HepG2 (cell line): ENCODE results near the gene ANKZF1. TPM values are rescaled to one million over a fixed set of nuclear protein-coding genes. Genes with fewer than 3 reads are reported as not detected.

Source experiments
- CC2D1A ChIP-seq: sonication (generic); formaldehyde crosslinking; IDR thresholded peaks from 2 replicates; pipeline ENCODE4 v1.8.1; 2023; ENCODE audit warnings: mild to moderate bottlenecking, missing genetic modification reagents
- ERF ChIP-seq: IDR thresholded peaks from 2 replicates; pipeline ENCODE4 v1.6.1; 2018; ENCODE audit warnings: missing biosample characterization, missing genetic modification reagents
- GPN1 ChIP-seq: sonication (generic); formaldehyde crosslinking; IDR thresholded peaks from 2 replicates; pipeline ENCODE4 v1.5.1; 2020; ENCODE audit warnings: missing genetic modification reagents, borderline replicate concordance
- HMGA1 ChIP-seq: sonication (generic); formaldehyde crosslinking; conservative IDR thresholded peaks from 2 replicates; pipeline ENCODE4 v1.4.0; 2020; ENCODE audit warnings: missing genetic modification reagents
- HNRNPK ChIP-seq: fragments of 200-400 bp; formaldehyde crosslinking; IDR thresholded peaks from 2 replicates; pipeline ENCODE4 v1.6.1; 2018; ENCODE audit warnings: low read length, low read depth, moderate library complexity, mild to moderate bottlenecking; ENCODE audit not compliant: poor library complexity, severe bottlenecking
- IRX3 ChIP-seq: sonication (generic); formaldehyde crosslinking; IDR thresholded peaks from 2 replicates; pipeline ENCODE4 v1.8.1; 2023; ENCODE audit warnings: mild to moderate bottlenecking, low read depth, missing genetic modification reagents, borderline replicate concordance
- KLF9 ChIP-seq: IDR thresholded peaks from 2 replicates; pipeline ENCODE4 v1.6.1; 2016; ENCODE audit warnings: low read depth
- PRPF4 ChIP-seq: fragments of 200-400 bp; formaldehyde crosslinking; IDR thresholded peaks from 2 replicates; pipeline ENCODE4 v1.6.1; 2016; ENCODE audit warnings: low read length, low read depth; ENCODE audit not compliant: poor library complexity, severe bottlenecking
- REPIN1 ChIP-seq: sonication (generic); formaldehyde crosslinking; IDR thresholded peaks from 2 replicates; pipeline ENCODE4 v1.8.0; 2022; ENCODE audit warnings: missing genetic modification reagents, low read depth, mild to moderate bottlenecking, borderline replicate concordance
- RFX1 ChIP-seq: fragments of 450-650 bp; IDR thresholded peaks from 2 replicates; pipeline ENCODE4 v1.6.1; 2017
- TRIM22 ChIP-seq: fragments of 450-650 bp; IDR thresholded peaks from 2 replicates; pipeline ENCODE4 v1.6.1; 2017
- ZBED4 ChIP-seq: sonication (generic); formaldehyde crosslinking; IDR thresholded peaks from 2 replicates; pipeline ENCODE4 v1.4.0; 2020; ENCODE audit warnings: missing genetic modification reagents, borderline replicate concordance
- ZKSCAN8 ChIP-seq: IDR thresholded peaks from 2 replicates; pipeline ENCODE4 v1.6.1; 2016; ENCODE audit warnings: borderline replicate concordance, missing genetic modification reagents, missing compliant biosample characterization
- ZNF225 ChIP-seq: sonication (generic); formaldehyde crosslinking; IDR thresholded peaks from 2 replicates; pipeline ENCODE4 v1.4.0; 2020; ENCODE audit warnings: mild to moderate bottlenecking, missing genetic modification reagents
- ZNF878 ChIP-seq: sonication (generic); formaldehyde crosslinking; IDR thresholded peaks from 2 replicates; pipeline ENCODE4 v1.8.1; 2023; ENCODE audit warnings: mild to moderate bottlenecking, missing genetic modification reagents, moderate library complexity
- ZSCAN31 ChIP-seq: sonication (generic); formaldehyde crosslinking; IDR thresholded peaks from 2 replicates; pipeline ENCODE4 v1.5.0; 2020; ENCODE audit warnings: low read depth, mild to moderate bottlenecking, missing genetic modification reagents
- polyA plus RNA-seq, 8 experiments: library from polyadenylated mRNA; depleted of rRNA in 3 of 8; stranded (reverse) in 7 of 8; unstranded in 1 of 8; fragments of >200 nt; fragmentation: Illumina TruSeq in 4 of 8; extraction: Trizol in 4 of 8; gene quantifications; 2 replicates each; pipeline versions ENCODE4 v1.2.1 to v1.2.3, GENCODE V29; 2011 to 2016; ENCODE audit warnings: low read depth in 4 of 8, missing spikeins in 1 of 8, mixed read lengths in 1 of 8; ENCODE audit not compliant: insufficient read depth in 1 of 8
- total RNA-seq, 5 experiments: library from RNA; depleted of rRNA; stranded (reverse); fragments of >200 nt; fragmentation: Illumina TruSeq; extraction: Trizol; gene quantifications; 2 replicates each; pipeline ENCODE4 v1.2.3, GENCODE V29; 2016; ENCODE audit warnings: low read depth in 1 of 5
- TF ChIP-seq, protein P1 (sequence below): sonication (generic); formaldehyde crosslinking; IDR thresholded peaks from 2 replicates; pipeline ENCODE4 v1.5.1; 2020; ENCODE audit warnings: missing genetic modification reagents, mild to moderate bottlenecking, borderline replicate concordance
- TF ChIP-seq, protein P2 (sequence below): sonication (generic); formaldehyde crosslinking; IDR thresholded peaks from 2 replicates; pipeline ENCODE4 v1.4.0; 2020; ENCODE audit warnings: mild to moderate bottlenecking, missing genetic modification reagents

The ANKZF1 gene
- total and polyA plus RNA-seq, 2 of the 13 experiments (the other 11 are each of a cell fraction or from before 2014, with no cell fraction given) = 25.3 to 128 TPM

DNA sequence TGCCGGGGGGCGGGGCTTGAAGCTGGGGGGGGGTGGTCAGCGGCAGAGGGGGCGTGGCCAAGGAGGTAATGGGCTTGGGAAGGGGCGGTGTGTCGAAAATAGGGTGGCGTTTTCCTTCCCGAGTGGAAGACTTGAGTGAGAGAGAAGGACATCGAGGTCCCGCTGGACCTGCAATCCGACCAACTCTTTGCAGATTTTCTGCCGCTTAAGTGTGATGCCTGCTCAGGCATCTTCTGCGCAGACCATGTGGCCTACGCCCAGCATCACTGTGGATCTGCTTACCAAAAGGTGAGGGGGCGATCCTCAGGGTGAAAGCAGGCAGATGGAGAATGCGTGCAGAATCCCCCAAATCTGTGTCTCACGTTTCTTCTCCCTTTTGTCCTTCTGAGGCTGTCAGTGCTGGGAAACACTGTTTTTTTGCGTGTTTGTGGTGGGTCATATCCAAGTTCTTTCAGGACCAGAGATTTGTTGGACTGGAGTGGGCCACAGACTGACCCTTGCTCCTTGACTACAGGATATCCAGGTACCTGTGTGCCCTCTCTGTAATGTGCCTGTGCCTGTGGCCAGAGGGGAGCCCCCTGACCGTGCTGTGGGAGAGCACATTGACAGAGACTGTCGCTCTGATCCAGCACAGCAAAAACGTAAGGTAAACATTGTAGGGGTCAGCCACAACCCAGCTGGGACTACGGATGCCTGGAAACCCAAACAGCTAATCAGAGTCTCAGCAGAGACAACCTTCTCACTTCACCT is 22.3 kb upstream of the ANKZF1 start (continued):
- TF ChIP-seq ZKSCAN8 = no peak
- TF ChIP-seq CC2D1A (CRISPR knock-in tag) = no peak
- no peak for TF ChIP-seq ZBED4 (CRISPR knock-in tag)
- TF ChIP-seq TRIM22 = no peak
- TF ChIP-seq ZNF225 = peak; percentile 53; the same call in 1 of the 2 replicates
- TF ChIP-seq RFX1 = no peak
- TF ChIP-seq, protein P1, sequence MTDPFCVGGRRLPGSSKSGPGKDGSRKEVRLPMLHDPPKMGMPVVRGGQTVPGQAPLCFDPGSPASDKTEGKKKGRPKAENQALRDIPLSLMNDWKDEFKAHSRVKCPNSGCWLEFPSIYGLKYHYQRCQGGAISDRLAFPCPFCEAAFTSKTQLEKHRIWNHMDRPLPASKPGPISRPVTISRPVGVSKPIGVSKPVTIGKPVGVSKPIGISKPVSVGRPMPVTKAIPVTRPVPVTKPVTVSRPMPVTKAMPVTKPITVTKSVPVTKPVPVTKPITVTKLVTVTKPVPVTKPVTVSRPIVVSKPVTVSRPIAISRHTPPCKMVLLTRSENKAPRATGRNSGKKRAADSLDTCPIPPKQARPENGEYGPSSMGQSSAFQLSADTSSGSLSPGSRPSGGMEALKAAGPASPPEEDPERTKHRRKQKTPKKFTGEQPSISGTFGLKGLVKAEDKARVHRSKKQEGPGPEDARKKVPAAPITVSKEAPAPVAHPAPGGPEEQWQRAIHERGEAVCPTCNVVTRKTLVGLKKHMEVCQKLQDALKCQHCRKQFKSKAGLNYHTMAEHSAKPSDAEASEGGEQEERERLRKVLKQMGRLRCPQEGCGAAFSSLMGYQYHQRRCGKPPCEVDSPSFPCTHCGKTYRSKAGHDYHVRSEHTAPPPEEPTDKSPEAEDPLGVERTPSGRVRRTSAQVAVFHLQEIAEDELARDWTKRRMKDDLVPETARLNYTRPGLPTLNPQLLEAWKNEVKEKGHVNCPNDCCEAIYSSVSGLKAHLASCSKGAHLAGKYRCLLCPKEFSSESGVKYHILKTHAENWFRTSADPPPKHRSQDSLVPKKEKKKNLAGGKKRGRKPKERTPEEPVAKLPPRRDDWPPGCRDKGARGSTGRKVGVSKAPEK (CRISPR knock-in tag) = no peak
- no peak for TF ChIP-seq REPIN1 (CRISPR knock-in tag)
- TF ChIP-seq, protein P2, sequence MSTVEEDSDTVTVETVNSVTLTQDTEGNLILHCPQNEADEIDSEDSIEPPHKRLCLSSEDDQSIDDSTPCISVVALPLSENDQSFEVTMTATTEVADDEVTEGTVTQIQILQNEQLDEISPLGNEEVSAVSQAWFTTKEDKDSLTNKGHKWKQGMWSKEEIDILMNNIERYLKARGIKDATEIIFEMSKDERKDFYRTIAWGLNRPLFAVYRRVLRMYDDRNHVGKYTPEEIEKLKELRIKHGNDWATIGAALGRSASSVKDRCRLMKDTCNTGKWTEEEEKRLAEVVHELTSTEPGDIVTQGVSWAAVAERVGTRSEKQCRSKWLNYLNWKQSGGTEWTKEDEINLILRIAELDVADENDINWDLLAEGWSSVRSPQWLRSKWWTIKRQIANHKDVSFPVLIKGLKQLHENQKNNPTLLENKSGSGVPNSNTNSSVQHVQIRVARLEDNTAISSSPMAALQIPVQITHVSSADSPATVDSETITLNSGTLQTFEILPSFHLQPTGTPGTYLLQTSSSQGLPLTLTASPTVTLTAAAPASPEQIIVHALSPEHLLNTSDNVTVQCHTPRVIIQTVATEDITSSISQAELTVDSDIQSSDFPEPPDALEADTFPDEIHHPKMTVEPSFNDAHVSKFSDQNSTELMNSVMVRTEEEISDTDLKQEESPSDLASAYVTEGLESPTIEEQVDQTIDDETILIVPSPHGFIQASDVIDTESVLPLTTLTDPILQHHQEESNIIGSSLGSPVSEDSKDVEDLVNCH (CRISPR knock-in tag) = no peak
- TF ChIP-seq GPN1 (CRISPR knock-in tag) = no peak
- TF ChIP-seq ZNF878 (CRISPR knock-in tag) = no peak
- TF ChIP-seq ERF = no peak
- TF ChIP-seq PRPF4 = no peak
- no peak for TF ChIP-seq HMGA1 (CRISPR knock-in tag)
- no peak for TF ChIP-seq HNRNPK
- no peak; the same call in 1 of the 2 replicates for TF ChIP-seq ZSCAN31 (CRISPR knock-in tag)
- no peak; the same call in 1 of the 2 replicates for TF ChIP-seq KLF9 (CRISPR knock-in tag)
- no peak for TF ChIP-seq IRX3 (CRISPR knock-in tag)
